ENCODE measurements around the gene RABGEF1. TPM values are rescaled to one million over a fixed set of nuclear protein-coding genes. Genes with fewer than 3 reads are reported as not detected.
"Not testable (repeated sequence)": the region's sequence is repeated elsewhere in the genome, so short reads cannot be mapped to it uniquely, and the experiment has no call there.

RABGEF1 gene
- total RNA-seq, 2 donors from 2014 or later: 34.9 to 42.0 TPM

DNA sequence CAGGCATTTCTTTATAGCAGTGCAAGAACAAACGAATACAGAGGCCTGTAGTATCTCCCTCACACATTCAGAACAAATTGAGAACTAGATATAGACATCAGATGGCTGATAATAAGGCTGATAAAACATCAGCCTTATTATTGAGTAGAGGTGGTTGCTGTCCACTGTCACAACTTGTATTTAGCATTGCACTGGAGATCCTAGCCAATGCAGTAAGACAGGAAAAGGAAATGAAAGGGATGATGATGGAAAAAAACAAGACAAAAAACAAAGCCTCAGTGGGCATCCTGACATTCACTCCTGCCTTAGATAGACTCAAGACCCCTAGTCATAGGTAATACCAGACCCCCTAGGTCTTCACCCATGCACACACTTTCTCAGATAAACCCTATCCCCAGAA lies 4.7 kb upstream of the RABGEF1 start:
- H3K9me3 ChIP-seq: peaks cover 4% of the 10 kb centered on the region
- no peaks in the 10 kb centered on the region for H3K27me3 ChIP-seq (replicated peaks; ENCODE audit: insufficient read depth)
- ATAC-seq (ENCODE audit: insufficient number of reproducible peaks, low FRiP score, low read depth): no peak
- peaks cover 0 to 6% of the 10 kb centered on the region in 2 donors for H3K4me1 ChIP-seq (ENCODE audit: control insufficient read depth in 1 of 2, low read depth in 2 of 2)
- TF ChIP-seq, protein P1, sequence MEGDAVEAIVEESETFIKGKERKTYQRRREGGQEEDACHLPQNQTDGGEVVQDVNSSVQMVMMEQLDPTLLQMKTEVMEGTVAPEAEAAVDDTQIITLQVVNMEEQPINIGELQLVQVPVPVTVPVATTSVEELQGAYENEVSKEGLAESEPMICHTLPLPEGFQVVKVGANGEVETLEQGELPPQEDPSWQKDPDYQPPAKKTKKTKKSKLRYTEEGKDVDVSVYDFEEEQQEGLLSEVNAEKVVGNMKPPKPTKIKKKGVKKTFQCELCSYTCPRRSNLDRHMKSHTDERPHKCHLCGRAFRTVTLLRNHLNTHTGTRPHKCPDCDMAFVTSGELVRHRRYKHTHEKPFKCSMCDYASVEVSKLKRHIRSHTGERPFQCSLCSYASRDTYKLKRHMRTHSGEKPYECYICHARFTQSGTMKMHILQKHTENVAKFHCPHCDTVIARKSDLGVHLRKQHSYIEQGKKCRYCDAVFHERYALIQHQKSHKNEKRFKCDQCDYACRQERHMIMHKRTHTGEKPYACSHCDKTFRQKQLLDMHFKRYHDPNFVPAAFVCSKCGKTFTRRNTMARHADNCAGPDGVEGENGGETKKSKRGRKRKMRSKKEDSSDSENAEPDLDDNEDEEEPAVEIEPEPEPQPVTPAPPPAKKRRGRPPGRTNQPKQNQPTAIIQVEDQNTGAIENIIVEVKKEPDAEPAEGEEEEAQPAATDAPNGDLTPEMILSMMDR (IDR thresholded peaks at IDR 0.05): no peak
- DNase-seq (ENCODE audit: low spot score): no peak
- H3K27ac ChIP-seq: no peak overlapping the region
- H3K36me3 ChIP-seq: peaks cover 9% of the 10 kb centered on the region
- no peak overlapping the region for H3K4me3 ChIP-seq

DNA sequence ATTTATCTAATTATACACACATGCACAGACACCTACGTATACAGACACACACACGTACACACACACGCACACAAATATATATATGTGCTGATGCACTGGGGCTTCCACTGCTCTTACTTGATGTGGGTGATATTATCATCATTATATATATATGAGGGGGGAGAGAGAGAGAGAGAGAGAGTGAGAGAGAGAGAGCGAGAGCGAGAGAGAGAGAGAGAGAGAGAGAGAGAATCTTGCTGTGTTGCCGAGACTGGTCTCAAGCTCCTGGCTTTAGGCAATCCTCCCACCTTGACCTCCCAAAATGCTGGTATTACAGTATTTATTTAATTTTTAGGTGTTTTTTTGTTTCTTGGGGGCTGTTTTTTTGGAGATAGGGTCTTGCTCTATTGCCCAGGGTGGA lies 3.6 kb upstream of the RABGEF1 start:
- Histone ChIP-seq H3K4me3 (no peak overlapping the region), H3K36me3 (peaks cover 7% of the 10 kb centered on the region), H3K9me3 (peaks cover 4% of the 10 kb centered on the region), H3K27ac (no peak overlapping the region), H3K4me1 (ENCODE audit: control insufficient read depth in 1 of 2, low read depth in 2 of 2) (peaks cover 0 to 10% of the 10 kb centered on the region in 2 donors), H3K27me3 (replicated peaks; ENCODE audit: insufficient read depth) (no peaks in the 10 kb centered on the region)
- DNase-seq (ENCODE audit: low spot score) (no peak), ATAC-seq (ENCODE audit: insufficient number of reproducible peaks, low FRiP score, low read depth) (no peak)
- TF ChIP-seq, protein P1 (IDR thresholded peaks at IDR 0.05): no peak

DNA sequence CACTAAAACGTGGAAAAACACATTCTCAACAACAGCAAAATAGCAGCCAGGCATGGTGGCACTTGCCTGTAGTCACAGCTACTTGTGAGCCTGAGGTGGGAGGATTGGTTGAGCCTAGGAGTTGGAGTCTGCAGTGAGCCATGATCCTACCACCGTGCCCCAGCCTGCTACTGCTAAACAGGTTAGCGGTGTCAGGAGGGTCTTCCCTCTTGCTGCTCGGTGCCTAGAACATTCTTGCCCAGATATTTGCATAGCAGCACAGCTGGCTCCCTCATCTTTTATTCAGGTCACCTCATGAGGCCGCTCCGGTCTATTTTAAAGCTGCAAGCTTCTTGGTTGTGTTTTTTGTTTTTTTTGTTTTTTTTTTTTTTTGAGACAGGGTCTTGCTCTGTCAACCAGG lies 2.9 kb upstream of the RABGEF1 start:
- Histone ChIP-seq H3K4me1 (ENCODE audit: control insufficient read depth in 1 of 2, low read depth in 2 of 2) (peaks cover 0 to 17% of the 10 kb centered on the region in 2 donors), H3K9me3 (peaks cover 4% of the 10 kb centered on the region), H3K36me3 (peaks cover 7% of the 10 kb centered on the region), H3K27me3 (replicated peaks; ENCODE audit: insufficient read depth) (no peaks in the 10 kb centered on the region), H3K27ac (no peak overlapping the region), H3K4me3 (no peak overlapping the region)
- DNase-seq (ENCODE audit: low spot score) (no peak), ATAC-seq (ENCODE audit: insufficient number of reproducible peaks, low FRiP score, low read depth) (no peak)
- TF ChIP-seq, protein P1 (IDR thresholded peaks at IDR 0.05): no peak

DNA sequence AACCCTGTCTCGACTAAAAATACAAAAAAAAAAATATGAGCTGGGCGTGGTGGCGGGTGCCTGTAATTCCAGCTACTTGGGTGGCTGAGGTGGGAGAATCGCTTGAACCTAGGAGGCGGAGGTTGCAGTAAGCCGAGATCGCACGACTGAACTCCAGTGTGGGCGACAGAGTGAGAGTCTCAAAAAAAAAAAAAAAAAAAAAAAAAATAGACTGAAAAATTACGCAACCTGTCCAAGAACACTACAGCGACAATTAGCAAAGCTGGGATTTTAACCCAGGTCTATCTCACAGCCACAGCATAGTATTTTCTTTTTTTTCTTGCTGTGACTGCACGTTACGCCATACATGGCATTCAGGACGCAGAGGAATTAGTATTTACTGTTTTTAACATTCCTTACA lies 1.1 kb upstream of the RABGEF1 start:
- Histone ChIP-seq H3K27me3 (replicated peaks; ENCODE audit: insufficient read depth) (no peaks in the 10 kb centered on the region), H3K4me3 (peak overlapping the region; percentile 78), H3K4me1 (ENCODE audit: control insufficient read depth in 1 of 2, low read depth in 2 of 2) (peaks cover 0 to 30% of the 10 kb centered on the region in 2 donors), H3K36me3 (peaks cover 7% of the 10 kb centered on the region), H3K9me3 (peaks cover 4% of the 10 kb centered on the region), H3K27ac (peak overlapping the region; percentile 89 to 99)
- ATAC-seq (ENCODE audit: insufficient number of reproducible peaks, low FRiP score, low read depth) (no peak), DNase-seq (ENCODE audit: low spot score) (no peak)
- TF ChIP-seq, protein P1 (IDR thresholded peaks at IDR 0.05): no peak

DNA sequence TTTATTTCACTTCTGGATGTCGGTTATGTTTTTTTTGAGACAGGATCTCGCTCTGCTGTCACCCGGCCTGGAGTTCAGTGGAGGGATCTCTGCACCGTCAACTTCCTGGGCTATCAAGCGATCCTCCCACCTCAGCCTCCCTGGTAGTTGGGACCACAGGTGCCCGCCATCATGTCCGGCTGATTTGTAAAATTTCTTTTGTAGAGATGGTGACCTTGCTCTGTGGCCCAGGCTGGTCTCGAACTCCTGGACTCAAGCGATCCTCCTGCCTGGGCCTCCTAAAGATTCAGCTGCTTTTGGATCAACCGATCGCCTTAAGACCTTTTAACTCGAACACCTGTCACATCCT lies 606 bp upstream of the RABGEF1 start:
- H3K9me3 ChIP-seq: peaks cover 4% of the 10 kb centered on the region
- TF ChIP-seq, protein P1 (IDR thresholded peaks at IDR 0.05): no peak
- H3K4me1 ChIP-seq (ENCODE audit: control insufficient read depth in 1 of 2, low read depth in 2 of 2): peaks cover 0 to 30% of the 10 kb centered on the region in 2 donors
- no peak for DNase-seq (ENCODE audit: low spot score)
- ATAC-seq (ENCODE audit: insufficient number of reproducible peaks, low FRiP score, low read depth): no peak
- H3K36me3 ChIP-seq: peaks cover 7% of the 10 kb centered on the region
- no peaks in the 10 kb centered on the region for H3K27me3 ChIP-seq (replicated peaks; ENCODE audit: insufficient read depth)
- H3K27ac ChIP-seq: peak overlapping the region; percentile 89 to 99
- peak overlapping the region; percentile 78 for H3K4me3 ChIP-seq

DNA sequence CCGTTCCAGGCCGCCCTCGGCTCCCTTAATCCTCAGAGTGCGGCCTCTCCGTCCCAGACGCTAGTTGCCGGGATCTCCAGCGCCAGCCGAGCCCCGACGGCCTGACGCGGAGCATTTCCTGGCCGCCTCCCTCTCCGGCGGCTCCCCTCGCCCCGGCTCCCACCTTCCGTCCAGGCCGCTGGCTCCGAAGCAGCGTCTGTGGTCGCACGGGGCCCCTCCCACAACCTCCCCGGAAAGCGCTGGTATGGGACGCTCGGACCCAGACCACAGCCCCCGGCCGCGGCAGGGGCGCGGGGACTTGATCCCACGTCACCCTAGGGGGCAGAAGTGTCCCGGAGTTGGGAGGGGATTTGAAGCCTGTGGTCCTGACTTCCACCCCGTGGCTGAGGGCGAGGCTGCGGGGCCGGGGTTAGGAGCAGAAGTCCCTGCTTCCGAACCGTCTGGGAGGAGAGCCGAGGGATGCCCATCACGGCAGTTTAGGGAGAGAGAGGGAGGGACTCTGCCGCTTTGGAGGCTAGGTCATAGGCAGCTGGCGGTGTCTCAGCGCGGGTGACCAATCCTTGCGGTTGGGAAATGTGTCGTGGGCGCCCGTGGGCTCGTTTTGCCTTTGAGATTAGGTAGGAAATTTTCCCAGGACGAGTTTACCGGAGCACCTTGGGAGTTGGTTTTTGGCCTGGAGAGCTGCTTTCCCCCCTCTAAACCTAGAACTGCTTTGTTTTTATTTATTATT lies 612 bp downstream of the RABGEF1 start:
- not testable (repeated sequence) for H3K27me3 ChIP-seq (replicated peaks; ENCODE audit: insufficient read depth); H3K9me3 ChIP-seq; ATAC-seq (ENCODE audit: insufficient number of reproducible peaks, low FRiP score, low read depth); H3K36me3 ChIP-seq; DNase-seq (ENCODE audit: low spot score)
- Histone ChIP-seq H3K4me3 (peak overlapping the region; percentile 78), H3K4me1 (ENCODE audit: control insufficient read depth in 1 of 2, low read depth in 2 of 2) (peaks cover 0 to 30% of the 10 kb centered on the region in 2 donors), H3K27ac (peak overlapping the region; percentile 89 to 99)
